Hypothalamus (tissue), 51 donors: Measurements from ENCODE around the gene SUDS3.
"Not testable (repeated sequence)": the region's sequence is repeated elsewhere in the genome, so short reads cannot be mapped to it uniquely, and the experiment has no call there.

ENCODE experiments used
- DNase-seq, 51 donors: peaks; one replicate each; lab custom pipeline; 2025; lab: John Stamatoyannopoulos, UW

Gene SUDS3

DNA sequence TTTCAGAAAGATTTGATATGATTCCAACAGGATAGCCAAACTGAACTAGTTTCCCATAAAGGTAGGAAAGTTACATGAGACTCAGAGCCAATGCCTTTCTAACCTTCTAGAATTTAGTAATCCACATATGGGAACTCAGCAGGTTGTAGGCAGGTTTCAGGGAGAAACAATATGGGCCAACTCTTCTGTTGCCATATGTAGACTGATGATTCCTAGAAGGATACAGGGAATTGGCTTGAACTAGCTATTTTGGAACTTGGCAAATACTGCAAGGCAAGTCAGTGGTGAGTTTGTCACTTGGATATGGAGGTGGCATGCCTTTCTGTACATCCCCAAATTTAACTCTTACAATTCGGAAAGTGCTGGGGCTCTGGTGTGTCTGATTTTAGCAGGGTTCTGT is 15.5 kb downstream of the SUDS3 start:
- no peak for DNase-seq

DNA sequence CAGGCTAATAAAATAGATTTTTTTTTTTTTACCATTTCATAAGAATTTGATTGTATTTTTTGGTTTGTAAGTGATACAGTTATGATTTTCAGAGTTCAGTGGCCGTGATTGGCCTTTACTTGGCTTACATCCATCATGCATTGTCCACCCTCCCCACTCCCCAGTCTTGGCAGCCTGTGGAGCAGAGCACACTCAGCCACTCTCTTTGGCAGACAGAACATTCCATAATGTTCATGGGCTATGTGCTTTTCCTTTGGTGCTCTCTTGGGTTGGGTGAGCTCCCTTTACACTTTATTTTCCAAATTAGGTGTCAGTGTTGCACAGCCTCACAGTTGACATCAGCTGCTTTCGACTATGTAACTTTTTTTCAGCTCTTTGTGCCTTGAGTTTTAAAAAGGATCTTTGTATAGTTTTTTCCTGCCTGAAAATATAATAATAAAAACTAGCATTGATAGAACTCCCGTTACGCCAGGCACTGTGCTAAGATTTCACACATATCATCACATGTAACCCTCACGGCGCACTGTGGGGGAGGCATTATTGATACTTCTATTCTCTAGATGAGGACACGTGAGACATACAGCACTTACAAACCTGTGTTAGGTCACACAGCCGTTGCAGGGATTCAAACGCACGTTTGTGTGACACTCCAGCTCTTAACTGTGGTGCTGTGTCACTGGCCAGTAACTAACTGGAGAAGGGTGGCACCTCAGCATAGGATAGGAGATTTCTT is 21.5 kb downstream of the SUDS3 start:
- peak in 4 of 51 donors; percentile 3 to 20 (median 7) for DNase-seq

DNA sequence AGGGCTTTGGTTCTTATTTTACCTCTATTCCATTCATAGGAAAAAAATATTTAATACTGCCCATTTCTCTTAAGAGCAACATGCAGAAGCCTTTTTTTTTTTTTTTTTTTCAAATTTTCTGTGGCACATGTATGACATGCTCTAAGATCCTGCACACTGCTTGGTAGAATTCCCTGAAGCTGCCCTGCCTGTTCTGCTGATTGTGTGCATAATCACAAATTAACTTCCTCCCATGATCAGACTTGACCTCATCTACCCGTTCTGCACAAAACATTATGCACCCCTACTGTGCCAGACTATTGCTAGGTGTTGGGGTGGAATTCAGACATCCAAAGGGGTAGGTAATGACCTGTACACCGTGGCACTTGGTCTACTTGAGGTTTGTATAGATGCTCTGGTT is 22.2 kb downstream of the SUDS3 start:
- DNase-seq, result no peak

DNA sequence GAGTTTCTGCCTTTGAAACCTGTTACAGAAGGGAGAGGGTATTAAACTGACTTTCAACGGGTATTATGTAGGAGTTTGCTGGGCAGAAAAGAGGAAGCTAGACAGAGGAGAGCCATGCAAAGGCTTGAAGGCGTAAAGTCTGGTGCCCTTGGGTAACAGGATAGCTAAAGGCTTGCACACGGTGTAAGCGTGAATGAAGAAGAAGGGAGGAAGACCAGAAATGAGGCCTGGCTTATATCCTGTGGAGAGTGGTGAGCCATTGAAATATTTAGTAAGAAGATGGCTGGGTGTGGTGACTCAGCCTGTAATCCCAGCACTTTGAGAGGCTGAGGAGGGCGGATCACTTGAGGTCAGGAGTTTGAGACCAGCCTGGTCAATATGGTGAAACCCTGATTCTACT is 22.6 kb downstream of the SUDS3 start:
- DNase-seq, result no peak

DNA sequence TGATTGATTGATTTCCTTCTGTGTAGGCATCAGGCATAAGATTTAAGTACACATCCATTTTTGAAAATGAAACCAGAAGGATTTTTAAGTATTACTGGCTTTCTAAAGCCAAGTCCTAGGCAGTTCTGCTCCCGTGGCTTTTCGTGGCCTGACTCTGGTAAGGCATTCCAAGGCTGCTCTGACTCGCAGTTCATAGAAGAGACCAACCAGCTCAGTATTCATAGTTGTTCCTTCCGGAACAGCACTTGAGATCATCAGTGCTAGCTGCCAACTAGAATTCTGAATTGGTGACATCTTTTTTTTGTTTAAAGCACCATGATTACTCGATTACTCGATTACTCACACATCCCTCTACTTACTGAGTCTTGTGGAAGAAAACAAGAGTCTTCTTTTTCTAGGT is 25.9 kb downstream of the SUDS3 start:
- peak in 8 of 51 donors; percentile 3 to 40 (median 12) for DNase-seq

DNA sequence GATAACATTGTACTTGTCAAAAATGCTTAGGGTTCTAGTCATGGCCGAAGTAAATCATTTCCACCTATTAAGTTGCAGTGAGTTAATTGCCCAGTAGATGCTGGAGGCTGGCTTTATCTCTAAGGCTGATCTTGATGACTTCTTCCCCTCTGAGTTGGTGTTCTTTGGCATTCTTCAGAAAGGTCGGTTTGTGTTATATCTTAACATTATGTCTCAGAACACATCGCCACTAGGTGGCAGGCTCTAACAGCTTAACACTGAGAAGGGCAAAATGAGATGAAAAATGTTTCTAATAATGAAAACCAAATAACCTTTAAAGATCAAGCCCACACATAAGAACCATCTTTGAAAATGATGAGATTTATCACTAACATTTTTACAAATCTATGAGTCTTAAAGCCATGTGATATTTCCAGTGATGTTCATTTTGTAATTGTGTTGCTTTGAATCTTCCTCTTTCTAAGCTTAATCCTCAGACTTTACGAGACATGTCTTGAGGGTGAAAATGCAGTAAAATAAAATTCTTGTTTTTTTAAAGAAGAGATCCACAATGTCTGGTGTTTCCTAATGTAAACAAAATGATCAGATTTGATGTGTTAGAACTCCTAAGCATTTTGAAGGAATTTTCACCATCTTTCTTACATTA is 28.6 kb downstream of the SUDS3 start:
- peak in 30 of 51 donors; percentile 1 to 74 (median 24) for DNase-seq

DNA sequence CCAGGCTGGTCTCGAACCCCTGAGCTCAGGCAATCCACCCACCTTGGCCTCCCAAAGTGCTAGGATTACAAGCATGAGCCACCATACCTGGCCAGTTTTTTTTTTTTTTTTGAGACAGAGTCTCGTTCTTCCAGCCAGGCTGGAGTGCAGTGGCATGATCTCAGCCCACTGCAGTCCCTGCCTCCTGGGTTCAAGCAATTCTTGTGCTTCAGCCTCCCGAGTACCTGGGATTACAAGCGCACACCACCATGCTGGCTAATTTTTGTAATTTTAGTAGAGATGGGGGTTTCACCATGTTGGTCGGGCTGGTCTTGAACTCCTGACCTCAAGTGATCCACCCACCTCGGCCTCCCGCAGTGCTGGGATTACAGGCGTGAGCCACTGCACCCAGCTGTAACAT is 31.9 kb downstream of the SUDS3 start:
- DNase-seq, result not testable (repeated sequence)

DNA sequence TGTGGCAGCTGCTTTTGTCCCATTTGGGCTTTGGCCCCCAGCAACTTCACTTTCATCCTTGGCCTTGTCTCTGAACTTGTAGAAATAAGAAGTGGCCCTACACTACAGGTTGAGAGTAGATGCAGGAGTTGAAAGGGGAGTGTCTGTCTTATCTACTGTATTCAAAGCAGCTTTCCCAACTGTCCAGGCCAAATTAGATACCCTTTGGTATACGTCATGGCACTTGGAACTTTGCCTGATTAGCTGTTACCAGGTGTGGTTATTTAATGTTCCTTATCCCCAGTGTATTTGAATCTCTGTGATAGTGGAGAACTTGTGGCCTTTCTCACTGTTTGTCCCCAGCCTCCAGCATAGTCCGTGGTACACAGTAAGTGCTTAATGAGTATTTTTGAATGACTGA is 33.5 kb downstream of the SUDS3 start:
- DNase-seq, result no peak

DNA sequence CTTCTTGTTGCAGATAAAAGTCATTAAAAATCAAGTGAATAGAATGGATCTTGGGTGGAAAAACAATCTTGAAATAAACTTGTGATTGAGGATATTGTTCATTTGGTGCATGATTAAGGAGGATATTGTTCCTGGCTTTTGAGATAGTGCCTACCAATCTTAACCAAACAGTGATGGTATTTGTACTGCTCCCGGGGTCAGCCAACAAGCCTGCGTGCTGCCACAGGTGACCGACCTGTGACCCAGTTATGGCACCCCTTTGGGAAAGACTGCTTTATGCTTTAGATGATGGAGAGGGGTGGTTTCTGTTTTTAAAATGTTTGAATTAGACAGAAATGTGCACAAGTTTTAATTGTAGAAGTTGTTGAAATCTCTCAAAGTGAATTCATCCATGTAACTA is 41.6 kb downstream of the SUDS3 start:
- no peak for DNase-seq

DNA sequence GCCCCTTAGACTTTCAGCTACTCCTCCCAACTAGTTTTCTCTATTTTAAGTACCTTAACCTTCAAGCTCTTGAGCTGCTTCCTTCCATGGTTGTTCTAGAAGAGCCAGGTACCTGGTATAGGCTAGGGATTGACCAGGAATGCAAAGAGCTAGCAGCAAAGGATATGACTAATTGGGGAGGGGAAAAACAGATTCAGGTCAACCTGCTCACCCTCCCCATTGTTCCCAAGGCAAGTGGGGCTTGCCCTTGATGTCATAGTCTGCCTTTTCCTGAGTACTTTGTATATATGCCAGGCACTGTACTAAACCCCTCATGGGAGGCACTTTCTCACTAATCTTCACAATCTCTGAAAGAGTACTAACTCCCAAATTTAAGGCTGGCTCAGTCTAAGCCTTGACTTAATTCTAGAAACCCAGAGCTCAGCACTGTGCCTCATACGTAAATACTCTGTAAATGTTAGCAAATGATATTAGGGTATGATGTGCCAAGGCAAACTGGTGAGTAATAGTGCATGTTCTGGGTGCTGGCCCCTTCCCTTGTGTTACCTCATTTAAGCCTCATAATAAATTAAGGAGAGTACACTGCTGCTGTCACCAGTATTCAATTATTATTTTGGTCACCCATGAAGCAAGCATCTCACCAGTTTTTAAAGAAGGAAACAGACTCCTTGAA is 42.2 kb downstream of the SUDS3 start:
- no peak for DNase-seq

DNA sequence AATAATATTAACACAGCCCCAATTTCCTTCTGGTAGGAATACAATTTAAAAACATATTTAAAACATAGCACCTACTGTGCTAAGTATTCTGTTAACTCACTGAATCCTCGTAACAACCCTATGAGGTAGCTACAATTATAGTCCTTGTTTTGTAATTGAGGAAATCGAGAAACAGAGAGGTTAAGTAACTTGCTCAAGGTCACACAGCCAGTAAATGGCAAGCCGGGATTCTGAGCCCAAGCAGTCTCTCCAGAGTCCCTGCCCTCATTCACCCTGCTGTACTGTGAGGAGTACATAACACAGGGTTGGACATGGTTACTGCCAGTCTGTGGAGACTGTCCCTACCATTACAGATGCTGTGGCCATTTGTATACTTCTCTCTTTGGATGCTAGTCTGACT is 44.3 kb downstream of the SUDS3 start:
- no peak for DNase-seq

DNA sequence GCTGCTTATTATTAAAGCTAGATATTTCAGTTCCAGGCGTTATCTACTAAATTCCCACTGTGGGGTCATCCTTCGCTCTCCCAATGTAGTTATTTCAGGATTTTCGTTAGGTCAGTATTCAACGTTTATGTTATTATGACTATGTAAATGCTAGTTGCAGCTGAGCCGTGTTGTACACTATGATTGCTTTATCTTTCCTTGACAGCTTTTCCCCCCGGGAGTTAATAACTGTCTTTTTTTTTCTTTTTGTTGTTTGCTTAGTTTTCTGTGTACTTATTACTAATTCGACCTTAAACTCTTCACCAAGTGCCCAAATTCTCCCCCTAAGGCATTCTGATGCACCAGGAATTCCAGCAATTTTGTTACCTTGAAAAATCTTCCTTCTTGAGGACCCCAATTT is 48.5 kb downstream of the SUDS3 start:
- no peak for DNase-seq

DNA sequence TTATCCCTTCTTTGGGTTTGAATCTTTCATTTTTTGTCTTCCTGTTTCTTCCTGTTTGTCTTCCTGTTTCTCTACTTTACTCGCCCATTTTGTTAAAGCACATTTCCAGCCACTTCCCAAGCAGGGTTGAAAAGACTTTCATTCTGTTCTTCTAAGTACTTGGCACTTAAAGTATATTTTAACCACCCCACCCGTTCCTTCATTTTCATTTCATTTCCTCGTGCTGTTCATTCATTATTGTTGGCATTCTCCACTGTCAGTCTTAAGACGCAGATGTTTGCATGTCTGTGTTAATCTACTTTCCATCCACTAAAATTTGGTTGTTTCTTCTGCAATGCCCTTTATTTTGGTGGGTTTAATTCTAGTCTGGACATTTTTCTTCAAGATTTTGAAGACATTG is 49.0 kb downstream of the SUDS3 start:
- DNase-seq, result no peak

DNA sequence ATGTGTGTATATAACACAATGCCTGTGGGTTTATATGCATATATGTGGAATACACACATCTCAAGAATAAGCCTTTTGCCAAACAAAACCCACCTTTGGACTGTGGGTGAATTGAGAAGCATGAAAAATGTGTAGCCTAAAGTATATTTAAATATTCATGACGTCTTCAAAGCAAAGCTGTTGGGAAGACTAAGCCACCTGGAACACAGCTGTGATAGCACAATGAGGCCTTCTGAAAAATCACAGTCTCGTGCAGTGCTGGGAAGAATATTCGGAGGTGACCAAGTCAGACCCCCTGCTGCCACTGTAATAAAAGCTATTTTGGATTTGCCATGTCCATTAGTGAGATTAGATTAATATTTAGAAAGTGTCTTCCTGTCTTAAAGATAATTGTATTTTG is 51.5 kb downstream of the SUDS3 start:
- DNase-seq, result no peak

DNA sequence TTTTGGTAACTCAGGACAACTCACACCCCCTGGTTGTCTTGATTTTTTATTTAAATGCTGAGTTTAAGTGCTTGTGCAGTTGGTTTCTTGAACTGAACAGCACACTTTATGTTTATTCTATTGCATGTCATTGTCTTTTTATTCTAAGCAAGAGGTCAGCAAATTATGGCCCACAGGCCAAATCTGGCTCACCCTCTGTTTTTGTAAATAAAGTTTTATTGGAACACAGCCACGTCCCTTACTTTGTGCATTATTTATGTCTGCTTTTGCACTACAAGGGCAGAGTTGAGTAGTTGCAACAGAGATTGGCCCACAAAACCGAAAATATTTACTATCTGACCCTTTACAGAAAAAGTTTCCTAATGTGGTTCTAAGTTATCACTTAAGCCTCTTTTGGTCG is 52.3 kb downstream of the SUDS3 start:
- no peak for DNase-seq

DNA sequence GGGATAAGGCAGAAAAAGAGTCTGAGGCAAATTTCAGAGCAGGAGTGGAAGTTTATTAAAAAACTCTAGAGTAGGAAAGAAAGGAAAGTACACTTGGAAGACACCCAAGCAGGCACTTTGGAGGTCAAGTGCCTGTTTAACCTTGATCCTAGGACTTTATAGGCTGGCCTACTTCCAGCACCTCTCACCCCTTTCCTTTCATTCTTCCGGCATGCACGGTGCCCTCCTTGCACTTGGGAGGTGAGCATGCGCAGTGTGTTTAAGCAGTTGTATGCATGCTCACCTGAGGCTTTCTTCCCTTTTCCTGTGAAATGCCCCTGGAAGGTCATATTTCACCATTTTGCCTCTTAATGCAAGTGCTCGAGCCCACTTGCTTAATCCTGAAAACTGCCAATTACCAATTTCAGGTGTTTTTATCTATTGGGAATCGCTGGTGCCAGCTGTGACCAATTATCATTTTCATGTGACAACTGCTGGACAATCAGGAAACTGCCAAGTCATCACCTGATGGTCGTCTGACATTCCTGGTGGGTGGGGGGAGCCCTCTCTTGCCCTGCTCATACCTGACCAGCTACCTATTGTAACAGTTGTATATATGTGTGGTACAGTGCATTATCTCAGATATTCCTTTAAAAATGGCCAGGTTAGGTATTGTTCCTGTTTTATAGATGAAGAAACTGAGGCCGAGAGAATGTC is 53.5 kb downstream of the SUDS3 start:
- DNase-seq, result no peak

DNA sequence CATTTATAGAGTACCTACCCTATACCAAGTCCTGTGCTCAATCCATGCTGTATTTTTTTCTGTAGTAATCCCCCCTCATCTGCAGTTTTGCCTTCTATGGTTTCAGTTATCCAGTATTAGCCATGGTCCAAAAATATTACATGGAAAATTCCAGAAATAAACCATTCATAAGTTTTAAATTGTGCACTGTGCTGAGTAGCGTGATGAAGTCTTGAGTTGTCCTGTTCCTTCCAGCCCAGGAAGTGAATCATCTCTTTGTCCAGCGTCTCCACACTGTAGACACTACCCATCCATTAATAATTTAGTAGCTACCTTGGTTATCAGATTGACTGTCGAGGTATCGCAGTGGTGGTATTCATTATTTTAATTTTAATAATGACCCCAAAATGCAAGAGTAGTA is 54.2 kb downstream of the SUDS3 start:
- DNase-seq, result no peak

DNA sequence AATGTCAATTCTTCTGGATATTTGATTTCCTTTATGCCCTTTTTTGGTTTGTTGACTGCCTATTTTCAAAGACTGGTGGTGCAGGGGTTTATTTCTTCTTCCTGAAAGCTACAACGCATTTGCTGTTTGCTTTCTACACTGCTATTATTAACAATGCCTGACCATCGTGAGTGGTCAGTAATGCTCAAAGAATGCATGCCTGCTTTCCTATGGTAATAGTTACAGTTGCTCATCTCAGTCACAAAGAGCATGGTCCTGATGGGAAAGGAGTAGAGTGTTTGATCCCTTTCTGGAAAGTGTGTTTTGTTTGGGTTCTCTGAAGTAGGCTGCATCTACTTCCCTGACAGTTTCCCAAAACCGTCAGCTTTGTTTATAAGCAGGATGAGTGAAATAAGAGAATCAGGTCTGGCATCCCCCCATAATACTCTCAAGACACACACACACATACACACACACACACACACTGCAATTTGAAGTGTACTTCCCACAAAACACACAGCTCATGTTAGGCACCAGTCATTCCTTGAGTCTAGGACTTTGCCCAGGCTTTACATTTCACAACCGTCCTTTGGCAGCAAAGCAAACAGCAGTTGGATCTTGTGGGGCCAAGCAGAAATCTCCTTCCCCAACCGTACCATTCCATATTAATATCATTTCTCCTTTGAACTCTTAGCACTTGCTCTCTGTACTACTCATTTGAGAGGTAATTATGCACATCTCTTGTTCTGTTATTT is 56.6 kb downstream of the SUDS3 start:
- no peak for DNase-seq

DNA sequence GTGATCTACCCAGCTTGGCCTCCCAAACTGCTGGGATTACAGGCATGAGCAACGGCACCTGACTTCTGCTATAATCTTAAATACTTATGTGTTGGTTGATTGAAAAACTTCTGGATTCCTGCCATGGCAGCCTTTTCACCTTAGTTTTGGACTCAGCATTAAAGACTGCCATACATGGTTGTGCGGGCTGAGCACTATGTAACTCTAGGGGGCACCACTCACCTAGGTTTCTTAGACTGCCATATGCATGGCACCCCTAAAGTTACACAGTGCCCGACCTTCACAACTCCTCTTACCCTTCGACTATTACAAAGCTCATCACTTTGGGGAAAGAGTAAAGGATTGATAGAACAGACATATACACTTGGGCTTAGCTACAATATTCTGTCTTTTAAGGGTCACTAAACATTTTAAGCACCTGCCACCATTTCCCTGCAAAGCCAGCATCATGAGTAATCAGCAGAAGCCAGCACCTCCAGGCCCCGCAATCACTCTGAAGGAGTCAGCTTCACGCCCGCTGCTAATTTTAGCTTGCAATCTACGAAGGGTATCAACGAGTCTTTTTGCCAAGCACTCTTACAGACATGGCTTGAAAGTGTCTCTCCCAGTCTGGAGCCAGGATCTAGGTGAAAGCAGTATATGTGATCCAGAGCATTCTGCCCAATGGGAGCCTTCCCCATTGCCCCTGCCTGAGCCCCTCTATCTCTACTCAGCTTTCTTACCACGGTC is 59.8 kb downstream of the SUDS3 start:
- DNase-seq, result peak in 2 of 51 donors; percentile 1 to 5

DNA sequence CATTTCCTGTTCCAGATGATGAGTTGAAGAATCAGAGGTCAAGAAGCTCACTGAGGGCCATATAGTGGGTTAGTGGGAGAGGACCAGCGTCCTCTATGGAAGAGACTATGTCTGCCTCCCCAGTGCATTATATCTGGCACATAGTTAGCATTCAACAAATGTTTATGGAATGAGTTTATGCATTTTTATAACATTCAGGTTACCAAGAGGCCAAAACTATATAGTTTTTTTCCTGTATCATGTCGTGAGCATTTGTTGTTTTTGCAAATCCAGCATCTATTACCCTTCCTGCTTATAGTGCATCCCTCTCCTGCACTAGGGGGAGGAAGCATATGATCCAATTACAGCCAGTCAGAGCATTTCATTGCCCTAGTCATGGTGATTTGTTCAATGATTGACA is 60.6 kb downstream of the SUDS3 start:
- DNase-seq, result no peak
